ENCODE measurements around the gene FCGBP. TPM values are rescaled to one million over a fixed set of nuclear protein-coding genes. Genes with fewer than 3 reads are reported as not detected.

The FCGBP gene
- total RNA-seq, 1 donor from 2014 or later = 0.54 TPM

DNA sequence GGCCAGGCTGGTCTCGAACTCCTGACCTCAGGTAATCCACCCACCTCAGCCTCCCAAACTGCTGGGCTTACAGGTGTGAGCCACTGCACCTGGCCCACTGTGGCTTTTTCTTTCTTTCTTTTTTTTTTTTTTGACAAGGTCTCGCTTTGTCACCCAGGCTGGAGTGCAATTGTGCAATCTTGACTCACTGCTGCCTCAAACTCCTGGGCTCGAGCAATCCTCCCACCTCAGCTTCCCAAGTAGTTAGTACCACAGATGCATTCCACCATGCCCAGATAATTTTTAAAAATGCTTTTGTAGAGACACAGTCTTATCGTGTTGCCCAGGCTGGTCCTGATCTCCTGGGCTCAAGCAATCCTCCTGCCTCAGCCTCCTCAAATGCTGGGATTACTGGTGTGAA lies 12.1 kb upstream of the FCGBP start:
- no peaks in the 10 kb centered on the region for H3K4me1 ChIP-seq (ENCODE audit: insufficient read depth, low read length)
- H4K20me1 ChIP-seq (ENCODE audit: insufficient read depth, low read length) = no peaks in the 10 kb centered on the region
- FAIRE-seq (no peak), DNase-seq (ENCODE audit: low read depth) (no peak)
- no peak overlapping the region for H3K27ac ChIP-seq (ENCODE audit: low read depth, low read length)
- H3K27me3 ChIP-seq (ENCODE audit: insufficient read depth, low read length) = no peaks in the 10 kb centered on the region
- no peaks in the 10 kb centered on the region for H3K79me2 ChIP-seq (ENCODE audit: insufficient read depth, low read length)
- Mint-ChIP-seq H3K4me1 (ENCODE audit: low read depth, unreplicated experiment) (peaks cover 23% of the 10 kb centered on the region), H3K27me3 (ENCODE audit: low read depth, unreplicated experiment) (no peaks in the 10 kb centered on the region), H3K9me3 (ENCODE audit: unreplicated experiment) (peaks cover 4% of the 10 kb centered on the region), H3K36me3 (ENCODE audit: low read depth, unreplicated experiment) (no peaks in the 10 kb centered on the region), H3K4me3 (ENCODE audit: unreplicated experiment) (no peak overlapping the region), H3K27ac (ENCODE audit: unreplicated experiment) (no peak overlapping the region)
- TF ChIP-seq CTCF (IDR thresholded peaks at IDR 0.05; ENCODE audit: insufficient read depth, low read depth, low read length) (no peak), EZH2 (IDR thresholded peaks at IDR 0.05; ENCODE audit: insufficient read depth, low read length) (no peak)
- no peak overlapping the region for H3K4me2 ChIP-seq (ENCODE audit: low read length)
- no peak overlapping the region for H3K9ac ChIP-seq (ENCODE audit: low read length)
- no peaks in the 10 kb centered on the region for H3K36me3 ChIP-seq (ENCODE audit: insufficient read depth, low read length)
- no peaks in the 10 kb centered on the region for H3K9me3 ChIP-seq (ENCODE audit: insufficient read depth, low read depth, low read length)
- no peak overlapping the region for H3K4me3 ChIP-seq (ENCODE audit: insufficient read depth, low read depth, low read length)
- H2AFZ ChIP-seq (ENCODE audit: low read depth, low read length) = no peak overlapping the region

- no peak overlapping the region for H3K4me3 Mint-ChIP-seq (ENCODE audit: unreplicated experiment)
- H3K79me2 ChIP-seq (ENCODE audit: insufficient read depth, low read length) = no peaks in the 10 kb centered on the region
- no peak overlapping the region for H3K4me2 ChIP-seq (ENCODE audit: low read length)
- no peaks in the 10 kb centered on the region for H3K36me3 Mint-ChIP-seq (ENCODE audit: low read depth, unreplicated experiment)
- FAIRE-seq (no peak), DNase-seq (ENCODE audit: low read depth) (no peak)
- H2AFZ ChIP-seq (ENCODE audit: low read depth, low read length) = no peak overlapping the region
- H3K36me3 ChIP-seq (ENCODE audit: insufficient read depth, low read length) = no peaks in the 10 kb centered on the region
- H3K4me3 ChIP-seq (ENCODE audit: insufficient read depth, low read depth, low read length) = no peak overlapping the region
- no peak overlapping the region for H3K27ac ChIP-seq (ENCODE audit: low read depth, low read length)
- no peaks in the 10 kb centered on the region for H3K27me3 ChIP-seq (ENCODE audit: insufficient read depth, low read length)
- H4K20me1 ChIP-seq (ENCODE audit: insufficient read depth, low read length) = no peaks in the 10 kb centered on the region
- peaks cover 25% of the 10 kb centered on the region for H3K4me1 Mint-ChIP-seq (ENCODE audit: low read depth, unreplicated experiment)
- H3K4me1 ChIP-seq (ENCODE audit: insufficient read depth, low read length) = no peaks in the 10 kb centered on the region
- no peak for TF ChIP-seq EZH2 (IDR thresholded peaks at IDR 0.05; ENCODE audit: insufficient read depth, low read length)
- TF ChIP-seq CTCF (IDR thresholded peaks at IDR 0.05; ENCODE audit: insufficient read depth, low read depth, low read length) = no peak
- H3K9me3 ChIP-seq (ENCODE audit: insufficient read depth, low read depth, low read length) = no peaks in the 10 kb centered on the region
- no peak overlapping the region for H3K27ac Mint-ChIP-seq (ENCODE audit: unreplicated experiment)
- no peaks in the 10 kb centered on the region for H3K27me3 Mint-ChIP-seq (ENCODE audit: low read depth, unreplicated experiment)
- no peak overlapping the region for H3K9ac ChIP-seq (ENCODE audit: low read length)
- peaks cover 2% of the 10 kb centered on the region for H3K9me3 Mint-ChIP-seq (ENCODE audit: unreplicated experiment)
These were observed 9.2 kb upstream of the FCGBP start for GRCh38 chr19:39943586-39943985.

DNA sequence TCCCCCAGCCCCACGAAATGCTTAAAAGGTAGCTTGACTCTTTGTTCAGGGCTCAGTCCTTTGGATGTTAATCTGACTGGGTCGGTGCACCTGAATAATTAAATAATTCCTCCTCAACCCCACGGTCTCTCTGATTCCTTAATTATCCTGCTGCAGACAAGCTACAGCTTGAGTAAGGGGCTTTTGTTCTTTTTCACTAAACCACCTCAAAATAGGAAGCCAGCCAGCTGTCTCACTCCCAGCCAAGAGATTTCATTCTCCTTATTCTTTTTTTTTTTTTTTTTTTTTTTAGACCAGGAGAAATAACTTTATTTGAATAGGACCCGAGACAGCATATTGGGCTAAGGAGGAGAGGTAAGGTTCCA lies 7.9 kb upstream of the FCGBP start:
- Histone ChIP-seq H3K79me2 (ENCODE audit: insufficient read depth, low read length) (no peaks in the 10 kb centered on the region), H3K4me1 (ENCODE audit: insufficient read depth, low read length) (no peaks in the 10 kb centered on the region), H4K20me1 (ENCODE audit: insufficient read depth, low read length) (no peaks in the 10 kb centered on the region), H3K4me3 (ENCODE audit: insufficient read depth, low read depth, low read length) (no peak overlapping the region), H3K27ac (ENCODE audit: low read depth, low read length) (no peak overlapping the region), H3K9ac (ENCODE audit: low read length) (no peak overlapping the region), H3K4me2 (ENCODE audit: low read length) (peak overlapping the region; percentile 6), H3K27me3 (ENCODE audit: insufficient read depth, low read length) (no peaks in the 10 kb centered on the region), H3K9me3 (ENCODE audit: insufficient read depth, low read depth, low read length) (no peaks in the 10 kb centered on the region), H2AFZ (ENCODE audit: low read depth, low read length) (no peak overlapping the region), H3K36me3 (ENCODE audit: insufficient read depth, low read length) (no peaks in the 10 kb centered on the region)
- Mint-ChIP-seq H3K27me3 (ENCODE audit: low read depth, unreplicated experiment) (no peaks in the 10 kb centered on the region), H3K4me1 (ENCODE audit: low read depth, unreplicated experiment) (peaks cover 25% of the 10 kb centered on the region), H3K9me3 (ENCODE audit: unreplicated experiment) (peaks cover 2% of the 10 kb centered on the region), H3K4me3 (ENCODE audit: unreplicated experiment) (no peak overlapping the region), H3K36me3 (ENCODE audit: low read depth, unreplicated experiment) (no peaks in the 10 kb centered on the region), H3K27ac (ENCODE audit: unreplicated experiment) (peak overlapping the region; percentile 34)
- DNase-seq (ENCODE audit: low read depth) = no peak
- no peak for FAIRE-seq
- TF ChIP-seq CTCF (IDR thresholded peaks at IDR 0.05; ENCODE audit: insufficient read depth, low read depth, low read length) (no peak), EZH2 (IDR thresholded peaks at IDR 0.05; ENCODE audit: insufficient read depth, low read length) (no peak)
